Measurements from ENCODE around the gene ASPA.

DNA sequence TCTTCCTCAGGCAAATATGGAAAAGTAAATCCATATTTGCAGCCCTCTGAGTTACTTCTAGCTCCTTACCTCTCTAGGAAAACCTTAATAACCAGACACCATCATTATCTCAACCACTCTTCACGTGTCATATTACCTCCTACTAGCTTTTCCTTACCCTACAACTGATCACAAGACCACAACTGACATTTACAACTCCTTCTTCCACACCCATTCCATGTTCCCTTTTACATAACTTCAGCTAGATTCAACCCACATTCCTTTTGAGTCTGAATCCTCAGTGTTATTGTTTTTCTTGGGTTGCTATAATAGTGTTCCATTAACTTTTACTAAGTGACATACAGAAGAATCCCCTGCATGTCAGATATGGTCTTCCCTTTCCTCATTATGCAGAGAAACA is 37.4 kb upstream of the ASPA start:
- TF ChIP-seq, protein P1, sequence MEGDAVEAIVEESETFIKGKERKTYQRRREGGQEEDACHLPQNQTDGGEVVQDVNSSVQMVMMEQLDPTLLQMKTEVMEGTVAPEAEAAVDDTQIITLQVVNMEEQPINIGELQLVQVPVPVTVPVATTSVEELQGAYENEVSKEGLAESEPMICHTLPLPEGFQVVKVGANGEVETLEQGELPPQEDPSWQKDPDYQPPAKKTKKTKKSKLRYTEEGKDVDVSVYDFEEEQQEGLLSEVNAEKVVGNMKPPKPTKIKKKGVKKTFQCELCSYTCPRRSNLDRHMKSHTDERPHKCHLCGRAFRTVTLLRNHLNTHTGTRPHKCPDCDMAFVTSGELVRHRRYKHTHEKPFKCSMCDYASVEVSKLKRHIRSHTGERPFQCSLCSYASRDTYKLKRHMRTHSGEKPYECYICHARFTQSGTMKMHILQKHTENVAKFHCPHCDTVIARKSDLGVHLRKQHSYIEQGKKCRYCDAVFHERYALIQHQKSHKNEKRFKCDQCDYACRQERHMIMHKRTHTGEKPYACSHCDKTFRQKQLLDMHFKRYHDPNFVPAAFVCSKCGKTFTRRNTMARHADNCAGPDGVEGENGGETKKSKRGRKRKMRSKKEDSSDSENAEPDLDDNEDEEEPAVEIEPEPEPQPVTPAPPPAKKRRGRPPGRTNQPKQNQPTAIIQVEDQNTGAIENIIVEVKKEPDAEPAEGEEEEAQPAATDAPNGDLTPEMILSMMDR (IDR thresholded peaks at IDR 0.05; ENCODE audit: low read depth, low read length, poor library complexity, severe bottlenecking): no peak
- TF ChIP-seq EZH2phosphoT487 (IDR thresholded peaks at IDR 0.05; ENCODE audit: borderline replicate concordance, low read length): no peak
